K562 (cell line): ENCODE measurements around the gene PARD6B. TPM values are rescaled to one million over a fixed set of nuclear protein-coding genes. Genes with fewer than 3 reads are reported as not detected.

ENCODE experiments used
- CBX5 ChIP-seq: IDR thresholded peaks from 2 replicates; pipeline ENCODE4 v1.6.1; 2014; ENCODE audit warnings: low read depth, borderline replicate concordance
- FOXA3 ChIP-seq, 2 experiments: fragments of 450-650 bp in 1 of 2; sonication (generic) in 1 of 2; formaldehyde crosslinking; IDR thresholded peaks in 1 of 2; conservative IDR thresholded peaks in 1 of 2; 2 replicates each; pipeline versions ENCODE4 v1.4.0 to v1.8.0; 2020 to 2022; ENCODE audit warnings: mild to moderate bottlenecking in 2 of 2, missing genetic modification reagents in 1 of 2
- HLTF ChIP-seq: fragments of 450-650 bp; IDR thresholded peaks from 2 replicates; pipeline ENCODE4 v1.6.1; 2016
- ILK ChIP-seq: fragments of 450-650 bp; IDR thresholded peaks from 2 replicates; pipeline ENCODE4 v1.6.1; 2016; ENCODE audit warnings: missing genetic modification characterization, low read depth, mild to moderate bottlenecking, missing compliant biosample characterization, moderate library complexity, borderline replicate concordance
- KDM5B ChIP-seq: fragments of 200-600 bp; sonication (generic); IDR thresholded peaks from 2 replicates; pipeline ENCODE4 v1.6.1; 2012; ENCODE audit warnings: low read depth, mild to moderate bottlenecking, moderate library complexity, low read length, control low read depth, inconsistent platforms; ENCODE audit not compliant: insufficient replicate concordance
- MAFF ChIP-seq: IDR thresholded peaks from 2 replicates; pipeline ENCODE4 v1.6.1; 2012; ENCODE audit warnings: low read length, improper control_type of control experiment
- MLX ChIP-seq, 2 experiments: fragments of 450-650 bp in 1 of 2; sonication (generic) in 1 of 2; formaldehyde crosslinking; conservative IDR thresholded peaks; 2 replicates each; pipeline versions ENCODE4 v1.4.0 to v1.8.1; 2020 to 2022; ENCODE audit warnings: mild to moderate bottlenecking in 1 of 2, missing genetic modification reagents in 1 of 2
- NR0B1 ChIP-seq: fragments of 450-650 bp; IDR thresholded peaks from one replicate; pipeline ENCODE4 v1.6.1; 2018; ENCODE audit warnings: mild to moderate bottlenecking, moderate library complexity; ENCODE audit not compliant: partially characterized antibody
- NR3C1 ChIP-seq: sonication (generic); formaldehyde crosslinking; IDR thresholded peaks from 2 replicates; pipeline ENCODE4 v1.8.1; 2022; ENCODE audit warnings: missing genetic modification reagents
- POLR2H ChIP-seq: IDR thresholded peaks from 2 replicates; pipeline ENCODE4 v1.6.1; 2016; ENCODE audit warnings: missing genetic modification characterization, low read depth, mild to moderate bottlenecking, control low read depth, missing compliant biosample characterization, moderate library complexity
- RAD21 ChIP-seq, 2 experiments: fragments of 250-450 bp in 1 of 2; fragments of 450-650 bp in 1 of 2; sonication (Bioruptor Pico) in 1 of 2; formaldehyde crosslinking in 1 of 2; IDR thresholded peaks in 1 of 2; conservative IDR thresholded peaks in 1 of 2; 2 replicates each; pipeline versions ENCODE4 v1.4.0 to v1.8.0; 2020 to 2022; ENCODE audit warnings: mild to moderate bottlenecking in 2 of 2, moderate library complexity in 1 of 2
- TFAP4 ChIP-seq: sonication (generic); formaldehyde crosslinking; IDR thresholded peaks from 2 replicates; pipeline ENCODE4 v1.8.0; 2022; ENCODE audit warnings: missing genetic modification reagents, mild to moderate bottlenecking, moderate library complexity, borderline replicate concordance
- UBTF ChIP-seq, 2 experiments: IDR thresholded peaks; 2 replicates each; pipeline ENCODE4 v1.6.1; 2012; ENCODE audit warnings: improper control_type of control experiment in 2 of 2, low read depth in 2 of 2, low read length in 2 of 2, borderline replicate concordance in 1 of 2
- XRCC4 ChIP-seq: IDR thresholded peaks from one replicate; pipeline ENCODE4 v1.6.1; 2011; ENCODE audit not compliant: insufficient read depth, insufficient read length; ENCODE audit errors: extremely low read depth
- ZKSCAN1 ChIP-seq: fragments of 150-350 bp; IDR thresholded peaks from 2 replicates; pipeline ENCODE4 v1.6.1; 2016; ENCODE audit warnings: low read depth, low read length
- ZNF175 ChIP-seq: fragments of 200-800 bp; sonication (Bioruptor generic); IDR thresholded peaks from 2 replicates; pipeline ENCODE4 v1.6.1; 2016; ENCODE audit warnings: low read depth, mild to moderate bottlenecking, missing genetic modification characterization, missing compliant biosample characterization
- ZNF655 ChIP-seq: fragments of 250-450 bp; sonication (Bioruptor Pico); IDR thresholded peaks from 2 replicates; pipeline ENCODE4 v1.5.0; 2021
- ZNF766 ChIP-seq: fragments of 200-800 bp; sonication (Bioruptor generic); conservative IDR thresholded peaks from 2 replicates; pipeline ENCODE4 v1.6.1; 2016; ENCODE audit warnings: missing genetic modification characterization, missing compliant biosample characterization
- polyA plus RNA-seq, 8 experiments: library from polyadenylated mRNA; depleted of rRNA in 4 of 8; stranded (reverse) in 5 of 8; unstranded in 3 of 8; fragments of >200 nt; fragmentation: Nextera tagmentation in 2 of 8; fragmentation: Illumina TruSeq in 1 of 8; extraction: Ambion mirVana in 2 of 8; extraction: Trizol in 1 of 8; gene quantifications; 2 replicates each; pipeline versions ENCODE4 v1.2.1 to v1.2.3, GENCODE V29; 2011 to 2014; ENCODE audit warnings: inconsistent platforms in 1 of 8, missing spikeins in 1 of 8
- total RNA-seq, 7 experiments: library from RNA; depleted of rRNA in 6 of 7; stranded (reverse); fragments of >200 nt in 6 of 7; fragmentation: Illumina TruSeq in 2 of 7; extraction: Trizol in 2 of 7; gene quantifications; 2 replicates each; pipeline versions ENCODE4 v1.2.1 to v1.2.3, GENCODE V29; 2011 to 2021; ENCODE audit warnings: low replicate concordance in 1 of 7

The PARD6B gene
- total and polyA plus RNA-seq, 9 of the 15 experiments (the other 6 are each of a cell fraction or from before 2014, with no cell fraction given) = 1.7 to 12.3 (median 5.5) TPM

GRCh38 chr20:50788045-50788991 lies 56.9 kb downstream of the PARD6B start (continued):
- TF ChIP-seq NR0B1 = no peak
- no peak for TF ChIP-seq MLX (CRISPR knock-in tag; conservative IDR thresholded peaks at IDR 0.05)
- TF ChIP-seq KDM5B = no peak
- TF ChIP-seq XRCC4 = no peak
- no peak for TF ChIP-seq ILK
- TF ChIP-seq FOXA3 (CRISPR knock-in tag; conservative IDR thresholded peaks at IDR 0.05 in 1 of 2, IDR thresholded peaks at IDR 0.05 in 1 of 2) = no peak
- no peak for TF ChIP-seq CBX5
- TF ChIP-seq ZKSCAN1 = no peak
- no peak for TF ChIP-seq POLR2H (tag)
- no peak for TF ChIP-seq MAFF
- no peak for TF ChIP-seq TFAP4 (CRISPR knock-in tag)
- TF ChIP-seq ZNF175 (CRISPR knock-in tag) = no peak
- TF ChIP-seq RAD21 (CRISPR knock-in tag; conservative IDR thresholded peaks at IDR 0.05 in 1 of 2, IDR thresholded peaks at IDR 0.05 in 1 of 2) = peak; percentile 84 to 86
- TF ChIP-seq NR3C1 (CRISPR knock-in tag) = no peak
- TF ChIP-seq ZNF655 (CRISPR knock-in tag) = no peak
- peak; percentile 53; the same call in 1 of the 2 replicates for TF ChIP-seq ZNF766 (CRISPR knock-in tag)
- TF ChIP-seq UBTF (IDR thresholded peaks at IDR 0.05; ENCODE audit: borderline replicate concordance in 1 of 2, low read depth in 2 of 2, low read length in 2 of 2) = no peak
- no peak for TF ChIP-seq HLTF
